ENCODE results near the gene HLCS.
"Not testable (repeated sequence)": the region's sequence is repeated elsewhere in the genome, so short reads cannot be mapped to it uniquely, and the experiment has no call there.

HLCS gene

DNA sequence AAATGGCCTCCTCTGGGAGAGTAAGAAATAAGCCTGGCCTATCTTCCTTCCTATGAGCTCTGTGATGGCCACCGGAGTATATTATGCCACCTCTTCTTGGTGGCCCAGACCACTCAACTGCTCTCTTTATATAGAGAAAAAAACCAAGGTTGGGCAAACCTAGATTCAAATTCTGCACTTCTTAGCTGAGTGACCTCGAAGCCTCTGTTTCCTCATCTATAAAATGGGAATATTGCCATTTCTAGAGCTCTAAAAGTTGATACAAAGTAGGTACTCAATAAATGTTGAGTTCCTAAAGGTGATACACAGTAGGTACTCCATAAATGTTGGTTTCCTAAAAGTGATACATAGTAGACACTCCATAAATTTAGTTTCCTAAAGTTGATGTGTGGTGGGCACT, 120.7 kb downstream of the HLCS start:
- no peak for DNase-seq

DNA sequence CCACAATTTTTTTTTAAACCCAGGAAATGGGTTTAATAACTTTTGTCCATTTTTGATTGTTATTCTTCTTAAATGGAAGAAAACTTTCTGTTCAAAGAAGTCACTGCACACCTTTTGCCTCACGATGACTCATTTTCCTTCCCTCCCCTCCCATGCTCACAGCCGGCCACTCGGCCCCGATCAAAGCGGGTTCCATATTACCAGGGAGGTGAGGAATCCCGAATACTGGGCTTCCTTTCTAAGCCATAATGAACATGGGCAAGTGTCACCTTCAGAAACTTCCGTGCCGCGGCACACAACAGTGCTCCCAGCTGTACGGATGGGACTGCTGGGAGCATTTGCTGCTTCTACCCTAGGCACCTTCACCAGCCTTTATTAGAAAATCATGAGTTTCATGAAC, 121.4 kb downstream of the HLCS start:
- DNase-seq, result no peak

DNA sequence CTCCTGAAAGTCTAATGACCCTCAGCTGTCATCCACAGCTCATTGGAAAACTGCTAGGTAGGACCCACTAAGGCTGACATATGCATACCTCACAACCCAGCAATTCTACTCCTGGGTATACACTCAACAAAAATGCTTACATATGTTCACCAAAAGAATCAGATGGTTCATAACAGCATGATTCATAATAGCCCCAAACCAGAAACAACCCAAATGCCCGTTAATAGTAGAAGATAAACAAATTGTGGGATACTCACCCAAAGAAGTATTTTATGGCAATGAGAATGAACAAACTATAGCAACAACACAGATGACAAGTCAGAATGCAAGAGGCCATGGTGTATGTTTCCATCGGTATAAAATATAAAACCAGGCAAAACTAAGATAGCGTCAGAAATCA, 124.6 kb downstream of the HLCS start:
- no peak for DNase-seq

DNA sequence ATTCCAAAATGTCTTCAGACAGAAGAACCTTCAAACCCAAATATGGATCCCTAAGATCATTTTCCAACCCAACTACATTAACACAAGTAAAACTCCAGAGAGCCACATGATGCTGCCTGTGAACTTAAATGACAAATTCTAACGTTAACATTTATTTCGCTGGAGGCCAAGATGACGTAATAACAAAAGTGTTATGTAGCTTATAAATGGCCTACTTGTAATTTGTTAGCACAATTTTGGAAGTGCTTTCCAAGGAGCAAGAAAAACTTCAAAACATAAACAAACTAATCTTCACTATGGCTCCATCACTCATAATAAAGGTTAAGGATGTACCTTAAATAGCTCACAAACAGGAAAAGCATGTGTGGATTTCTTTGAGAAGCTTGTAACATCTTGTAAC, 126.7 kb downstream of the HLCS start:
- no peak for DNase-seq

DNA sequence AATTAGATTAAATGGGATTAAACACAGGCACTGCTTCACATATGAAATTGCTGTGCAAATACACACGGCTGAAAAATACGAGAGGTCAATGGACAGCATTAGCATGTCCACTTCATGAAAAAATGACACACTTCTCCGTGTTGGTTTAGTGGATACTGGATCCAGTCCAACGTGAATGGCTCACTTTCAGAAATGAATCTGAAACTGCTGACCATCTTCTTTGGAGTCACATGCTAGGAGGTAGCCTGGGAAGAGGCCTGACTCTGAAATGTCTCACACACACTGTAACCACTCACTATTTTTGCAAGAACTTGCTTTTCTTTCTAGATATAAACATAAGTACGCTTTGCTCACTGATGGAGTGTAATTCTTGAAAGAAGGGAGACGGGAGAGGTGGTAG, 127.3 kb downstream of the HLCS start:
- DNase-seq, result no peak

DNA sequence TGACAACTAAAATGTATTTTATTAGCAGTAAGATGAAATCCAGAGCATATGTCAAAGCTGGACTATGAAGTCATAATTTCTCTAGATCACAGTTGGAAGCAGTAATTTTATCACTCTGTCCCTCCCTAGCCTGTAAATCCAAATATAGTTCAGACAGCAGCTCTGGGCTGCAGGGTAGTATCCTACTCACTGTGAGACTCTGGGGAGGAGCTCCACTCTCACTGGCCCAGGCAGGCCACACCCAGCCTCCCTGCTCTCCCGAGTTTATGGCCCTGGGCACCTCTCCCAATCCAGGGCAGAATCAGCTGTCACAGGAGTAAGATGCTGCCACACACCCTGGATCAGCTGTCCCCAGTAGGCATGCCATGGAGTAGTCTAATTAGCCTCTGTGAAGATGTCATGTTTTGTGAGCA, 131.1 kb downstream of the HLCS start:
- DNase-seq, result no peak

DNA sequence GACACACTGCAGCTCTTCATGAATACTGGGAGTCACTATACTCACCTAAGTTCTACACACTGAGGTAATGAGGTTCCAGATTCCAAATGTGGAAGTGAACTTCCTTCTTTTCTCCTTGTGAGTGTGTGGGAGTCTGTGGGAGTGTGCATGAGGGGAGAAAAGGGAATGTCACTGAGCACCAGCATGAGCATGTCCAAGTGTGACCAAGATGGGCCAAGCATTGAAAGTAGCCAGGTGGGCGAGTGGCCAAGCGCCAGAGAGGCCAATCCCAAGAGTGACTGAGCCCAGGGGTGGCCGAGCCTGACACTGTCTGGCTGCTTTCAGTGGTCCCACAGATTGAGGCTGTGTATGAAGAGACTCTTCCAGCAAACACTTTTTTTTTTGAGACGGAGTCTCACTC, 132.3 kb downstream of the HLCS start:
- no peak for DNase-seq

DNA sequence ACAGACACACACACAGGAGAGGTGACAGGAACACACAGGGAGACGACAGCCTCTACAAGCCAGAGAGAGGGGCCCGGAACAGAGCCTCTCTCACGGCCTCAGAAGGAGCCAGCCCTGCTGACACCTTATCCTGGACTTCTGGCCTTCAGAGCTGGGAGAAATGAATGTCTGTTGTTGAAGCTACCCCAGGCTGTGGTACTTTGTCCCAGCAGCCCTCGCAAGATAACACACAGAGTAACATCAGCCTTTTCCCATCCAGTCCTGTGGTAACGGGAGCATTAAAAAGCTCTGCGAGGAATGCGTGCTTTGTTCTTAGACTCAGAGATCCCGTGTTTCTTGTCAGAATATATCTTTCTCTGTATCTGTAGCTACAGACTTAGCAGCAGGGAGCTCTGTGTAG, 136.4 kb downstream of the HLCS start:
- no peak for DNase-seq

DNA sequence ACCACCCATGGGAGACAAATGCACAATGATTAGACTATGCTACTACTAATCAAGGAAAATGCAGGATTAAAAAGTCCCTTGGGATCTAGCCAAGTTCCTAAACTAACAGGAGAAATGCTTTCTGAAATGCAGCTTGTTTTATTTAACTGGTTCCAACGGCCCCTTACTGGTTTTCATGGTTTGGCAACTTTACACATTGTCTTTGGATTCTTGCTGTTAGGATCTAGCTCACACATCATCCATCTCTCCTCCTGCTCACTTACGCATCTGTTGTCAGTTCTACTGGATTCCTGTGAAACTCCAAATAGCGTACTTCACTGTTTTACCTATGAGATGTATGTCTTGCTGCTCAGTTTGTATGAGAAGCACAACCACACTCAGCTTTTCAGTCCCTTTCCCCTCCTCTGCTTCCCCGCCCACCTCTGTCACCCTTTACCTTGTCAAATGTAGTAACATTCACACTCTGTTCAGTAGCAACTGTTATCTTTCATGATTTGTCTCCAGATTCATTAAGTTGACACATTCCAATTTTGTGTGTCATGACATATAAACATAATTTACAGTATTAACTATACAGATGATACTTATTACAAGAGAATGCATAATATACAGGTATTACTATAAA, 137.5 kb downstream of the HLCS start:
- no peak for DNase-seq

DNA sequence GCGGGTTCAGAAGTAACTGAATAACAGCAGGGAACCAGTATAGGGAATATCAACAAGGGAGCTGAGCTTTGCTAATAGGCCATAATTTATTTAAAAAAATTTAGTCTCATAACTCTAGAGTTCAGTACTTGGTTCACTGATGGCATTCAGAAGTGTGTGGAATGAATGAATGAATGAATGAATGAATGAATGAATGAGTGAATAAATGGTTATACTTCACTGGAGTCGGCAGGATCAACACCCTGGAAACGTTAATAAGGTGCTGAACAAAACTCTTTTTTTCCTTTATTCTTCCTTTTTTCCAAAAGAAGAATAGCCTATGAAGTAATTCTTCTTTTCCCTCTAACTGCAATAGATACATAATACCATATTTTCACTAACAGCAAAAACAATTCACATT, 138.3 kb downstream of the HLCS start:
- DNase-seq, result no peak

DNA sequence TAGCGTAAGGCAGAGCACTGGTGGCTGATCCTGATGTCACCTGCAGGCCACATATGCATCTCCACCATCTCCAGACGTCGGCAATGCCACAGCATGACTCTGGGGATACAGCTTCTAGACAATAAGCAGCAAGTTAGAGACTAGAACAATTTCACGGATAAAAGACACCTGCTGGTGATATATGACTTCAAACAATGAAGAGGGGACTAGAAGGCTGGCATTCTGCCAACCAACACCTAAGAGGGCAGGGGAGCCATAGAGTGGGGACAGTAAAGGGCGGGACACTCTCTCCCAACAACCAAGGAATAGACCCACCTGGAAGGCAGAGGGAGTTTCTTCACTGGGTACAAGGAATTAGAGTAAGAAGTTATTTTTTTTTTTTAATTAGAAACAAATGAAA, 140.8 kb downstream of the HLCS start:
- no peak for DNase-seq

DNA sequence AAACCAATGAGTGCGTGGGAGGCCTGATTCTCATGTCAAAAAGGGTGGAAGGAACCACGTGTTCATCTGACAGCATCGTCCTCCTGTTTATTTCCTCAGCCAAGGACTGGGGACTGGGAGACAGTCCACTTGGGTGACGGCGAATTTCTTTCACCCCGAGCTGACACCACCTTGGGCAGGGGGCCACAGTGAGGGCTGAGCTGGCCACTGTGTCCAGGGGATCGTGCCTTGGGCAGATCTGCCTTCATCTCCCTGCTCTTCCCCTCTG, 145.5 kb downstream of the HLCS start:
- DNase-seq, result no peak

DNA sequence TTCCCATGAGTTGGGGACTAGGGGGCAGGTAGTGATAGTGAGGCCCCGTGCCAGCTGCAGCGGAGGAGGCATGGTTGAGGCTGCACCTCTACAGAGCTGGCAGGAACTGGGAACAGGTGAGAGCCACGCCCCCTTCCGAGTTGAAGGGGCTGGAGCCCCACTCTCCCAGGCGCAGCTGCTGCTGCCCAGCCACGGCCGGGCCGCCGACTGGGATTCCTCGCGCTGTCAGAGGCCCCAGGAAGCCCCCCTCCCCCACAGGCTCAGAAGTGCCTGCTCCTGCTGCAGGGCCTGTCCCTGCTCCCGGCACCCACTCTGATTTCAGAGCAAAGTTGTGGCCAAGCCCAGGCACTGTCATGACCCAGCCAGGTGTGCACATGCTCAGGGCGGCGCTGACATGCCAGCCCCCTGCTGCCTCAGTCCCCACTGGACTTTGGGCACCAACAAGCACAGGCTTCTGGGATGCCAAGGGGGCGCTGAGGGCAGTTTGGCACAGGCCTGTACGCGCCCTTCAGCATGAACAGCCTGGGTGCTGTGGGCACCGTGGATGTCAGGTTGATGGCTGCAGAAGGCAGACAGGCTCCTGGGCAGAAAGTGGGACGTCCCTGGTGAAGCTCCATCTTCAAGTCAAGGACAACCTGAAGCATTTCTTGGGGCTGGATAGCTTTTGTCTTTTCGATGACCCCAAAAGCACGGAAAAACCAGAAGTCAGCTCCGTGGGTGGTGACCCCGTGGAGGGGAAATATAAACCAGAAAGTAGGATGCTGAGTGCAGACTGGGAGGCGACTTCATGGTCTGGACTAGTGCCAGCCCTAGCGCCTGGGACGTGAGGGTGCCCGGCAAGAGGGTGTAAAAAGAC, 146.1 kb downstream of the HLCS start:
- DNase-seq, result no peak

DNA sequence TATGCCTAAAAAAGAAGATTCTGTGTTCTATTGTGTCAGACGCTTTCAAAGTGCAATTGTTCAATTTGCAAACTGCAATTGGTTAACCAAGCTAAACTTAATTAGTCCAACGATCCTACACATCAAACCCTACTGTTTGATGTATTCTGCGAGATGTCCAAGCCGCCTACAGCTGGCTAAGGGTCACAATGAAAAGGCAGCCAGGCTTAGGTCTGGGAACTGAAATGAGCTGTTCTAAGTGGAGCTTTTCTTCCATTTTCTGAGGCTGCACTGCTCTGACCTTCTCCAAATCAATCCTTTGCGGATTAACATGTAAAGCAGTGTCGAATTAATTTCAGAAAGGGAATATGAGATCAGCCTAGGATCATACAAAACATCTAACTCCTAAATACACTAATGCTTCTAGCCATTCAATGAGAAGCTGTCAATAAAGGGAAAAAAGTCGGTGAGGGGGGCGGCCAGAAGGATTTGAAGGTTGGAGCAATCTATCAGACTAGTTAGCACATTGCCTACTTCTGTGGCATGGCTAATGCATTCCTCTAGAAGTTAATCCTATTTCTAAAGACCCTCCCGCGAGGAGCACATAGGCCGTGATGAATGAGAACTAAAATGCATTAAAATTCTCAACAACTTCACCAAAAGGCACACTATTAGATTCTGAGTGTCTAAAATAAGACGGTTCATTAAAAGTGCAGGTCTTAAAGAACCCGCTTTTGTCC, 148.6 kb downstream of the HLCS start:
- no peak for DNase-seq

DNA sequence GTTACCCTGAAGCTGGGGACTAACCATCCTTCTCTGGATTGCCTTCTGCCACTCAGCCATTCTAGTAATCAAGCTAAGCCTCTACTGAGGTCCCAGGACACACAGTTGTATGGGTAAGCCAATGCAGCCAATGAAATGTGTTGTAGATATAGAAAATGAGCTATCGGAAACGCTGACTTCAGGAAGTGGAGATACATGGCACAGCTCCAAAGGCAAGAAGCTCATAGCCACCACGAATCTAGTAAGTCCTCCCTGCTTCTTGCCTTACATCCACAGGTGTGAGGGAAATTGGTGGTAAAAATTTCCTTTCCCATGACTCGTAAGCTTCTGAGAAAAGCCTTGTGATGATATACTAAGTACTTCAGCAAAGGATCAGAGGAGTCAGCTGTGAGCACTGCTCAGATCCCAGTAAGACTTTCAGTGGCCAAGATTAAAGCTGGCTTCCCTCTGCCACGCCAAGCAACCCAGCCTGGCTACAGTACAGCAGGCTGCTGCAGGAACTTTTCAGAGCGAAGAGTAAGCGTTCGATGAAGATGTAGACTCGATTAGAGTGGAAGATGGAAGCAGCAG, 149.8 kb downstream of the HLCS start:
- no peak for DNase-seq

DNA sequence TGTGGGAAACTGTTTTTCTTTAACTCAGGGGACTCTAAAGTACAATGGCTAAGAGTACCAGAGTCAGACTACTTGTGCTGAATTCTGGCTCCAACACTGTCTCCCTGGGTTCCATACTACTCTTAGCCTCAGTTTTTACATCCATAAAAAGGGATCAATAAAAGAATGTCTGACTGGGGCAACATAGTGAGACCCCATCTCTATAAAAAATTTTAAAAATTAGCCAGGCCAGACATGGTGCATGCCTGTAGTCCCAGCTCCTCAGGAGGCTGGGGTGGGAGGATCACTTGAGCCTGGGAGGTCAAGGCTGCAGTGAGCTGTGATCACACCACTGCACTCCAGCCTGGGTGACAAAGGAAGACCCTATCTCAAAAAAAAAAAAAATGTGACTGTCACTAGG, 150.4 kb downstream of the HLCS start:
- not testable (repeated sequence) for DNase-seq

DNA sequence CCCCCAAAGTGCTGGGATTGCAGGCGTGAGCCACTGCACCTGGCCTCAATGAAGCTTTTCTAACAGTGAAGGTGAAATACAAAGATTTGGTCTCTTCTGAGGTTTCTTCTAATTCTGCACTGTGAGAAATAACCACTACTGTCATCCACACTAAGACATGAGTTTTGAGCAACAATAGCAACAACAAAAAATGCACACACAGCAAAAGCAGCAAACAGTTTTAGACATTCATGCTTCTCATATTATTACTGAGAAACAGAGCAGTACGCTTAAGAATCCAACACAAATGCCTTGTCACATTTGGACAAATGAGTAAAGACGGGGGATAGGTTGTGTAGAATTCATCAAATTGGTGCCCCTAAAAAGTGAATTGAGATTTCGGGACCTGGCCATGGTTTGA, 151.2 kb downstream of the HLCS start:
- DNase-seq, result no peak

DNA sequence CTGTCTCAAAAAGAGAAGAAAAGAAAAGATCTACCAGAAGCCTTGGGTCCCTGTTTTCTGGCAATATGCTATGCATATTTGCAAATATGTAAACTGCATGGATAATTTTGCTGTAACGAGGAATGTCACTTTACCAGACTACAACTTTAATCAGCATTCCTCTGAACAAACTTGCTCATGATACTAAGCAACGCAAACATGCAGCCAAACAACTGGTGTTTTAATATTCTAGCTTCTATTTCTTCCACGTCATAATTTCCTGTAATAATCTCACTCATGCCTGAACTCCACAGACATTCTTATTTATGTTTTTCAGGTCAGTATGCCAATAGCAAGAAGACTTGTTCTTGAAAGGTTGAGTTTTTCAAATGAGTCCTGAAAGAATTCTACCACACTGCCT, 153.4 kb downstream of the HLCS start:
- DNase-seq, result no peak

DNA sequence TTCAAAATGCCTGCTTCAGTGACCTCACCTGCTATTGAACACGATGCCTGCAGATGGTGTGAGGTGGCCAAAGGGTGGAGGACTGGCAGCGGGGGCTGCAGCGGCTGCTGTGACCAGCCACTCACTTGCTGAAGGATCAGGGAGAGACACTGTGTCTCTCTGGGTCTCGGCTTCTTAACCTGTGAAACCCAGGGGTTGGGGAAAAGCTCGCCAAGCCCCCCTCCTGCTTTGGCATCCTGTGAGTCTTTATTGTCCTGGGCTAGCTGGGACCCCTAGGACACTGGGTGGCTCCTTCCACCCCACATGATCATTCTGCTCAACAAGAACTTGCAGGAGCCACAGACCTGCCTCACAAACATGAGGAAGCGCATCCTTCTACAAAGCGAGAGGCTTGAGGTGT, 154.7 kb downstream of the HLCS start:
- no peak for DNase-seq

DNA sequence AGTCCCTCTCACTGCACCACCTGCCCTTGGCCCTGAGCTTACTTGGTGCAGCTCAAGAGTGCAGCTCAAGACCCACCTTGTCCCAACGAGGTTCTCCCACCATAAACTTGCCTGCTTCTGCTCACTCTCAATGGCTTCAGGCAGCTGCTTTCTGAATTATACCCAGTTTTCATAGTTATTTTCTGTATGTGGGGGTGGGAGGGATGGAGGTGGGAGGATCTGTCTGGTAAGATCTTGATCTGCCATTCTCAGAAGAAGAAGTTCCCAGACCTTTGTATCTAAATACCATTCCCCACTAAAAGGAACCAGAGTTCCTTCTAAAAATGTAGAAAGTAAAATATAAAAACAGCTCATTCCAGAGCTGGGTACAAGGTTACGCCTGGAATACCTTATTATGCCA, 156.0 kb downstream of the HLCS start:
- no peak for DNase-seq

DNA sequence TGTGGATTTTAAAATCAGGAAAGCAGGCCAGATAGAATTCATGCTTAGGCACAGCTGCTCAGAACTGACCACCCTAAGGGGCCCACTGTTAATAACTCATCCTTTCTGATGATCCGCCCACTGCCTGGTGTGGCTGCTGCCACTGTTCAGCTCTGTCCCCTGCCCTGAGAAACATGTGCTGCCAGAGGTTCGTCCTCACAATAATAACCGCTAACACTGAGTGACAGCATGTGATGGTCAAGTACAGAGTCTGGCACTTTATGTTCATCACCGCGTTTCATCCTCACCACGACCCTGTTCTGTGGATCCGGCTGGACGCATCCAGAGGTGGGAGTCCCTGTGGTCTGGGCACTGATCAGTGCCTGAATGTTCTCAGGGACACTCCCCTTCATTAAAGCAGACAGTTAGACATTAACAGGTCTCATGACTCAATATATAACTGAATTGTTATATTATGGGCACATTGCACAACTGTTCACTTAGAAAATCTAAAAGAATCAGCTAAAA, 159.0 kb downstream of the HLCS start:
- DNase-seq, result no peak

DNA sequence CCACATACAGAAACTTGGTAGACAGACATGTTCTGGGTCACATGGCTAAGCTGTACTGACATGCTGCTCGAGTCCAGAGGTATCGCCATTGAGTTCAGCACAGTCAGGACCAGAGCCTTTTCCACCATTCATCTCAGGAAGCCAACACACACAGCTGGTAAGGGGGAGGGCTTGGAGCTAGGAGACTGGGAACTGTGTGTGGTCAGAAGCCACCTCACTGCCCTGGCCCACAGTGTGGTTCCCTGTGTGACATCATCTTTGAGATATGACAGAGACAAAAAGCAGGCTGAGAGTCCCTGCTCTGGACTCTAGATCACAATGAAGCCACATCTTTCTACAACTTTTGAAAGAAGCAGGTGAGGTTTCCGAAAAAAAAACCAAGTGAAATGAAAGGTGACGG, 160.4 kb downstream of the HLCS start:
- DNase-seq, result no peak

DNA sequence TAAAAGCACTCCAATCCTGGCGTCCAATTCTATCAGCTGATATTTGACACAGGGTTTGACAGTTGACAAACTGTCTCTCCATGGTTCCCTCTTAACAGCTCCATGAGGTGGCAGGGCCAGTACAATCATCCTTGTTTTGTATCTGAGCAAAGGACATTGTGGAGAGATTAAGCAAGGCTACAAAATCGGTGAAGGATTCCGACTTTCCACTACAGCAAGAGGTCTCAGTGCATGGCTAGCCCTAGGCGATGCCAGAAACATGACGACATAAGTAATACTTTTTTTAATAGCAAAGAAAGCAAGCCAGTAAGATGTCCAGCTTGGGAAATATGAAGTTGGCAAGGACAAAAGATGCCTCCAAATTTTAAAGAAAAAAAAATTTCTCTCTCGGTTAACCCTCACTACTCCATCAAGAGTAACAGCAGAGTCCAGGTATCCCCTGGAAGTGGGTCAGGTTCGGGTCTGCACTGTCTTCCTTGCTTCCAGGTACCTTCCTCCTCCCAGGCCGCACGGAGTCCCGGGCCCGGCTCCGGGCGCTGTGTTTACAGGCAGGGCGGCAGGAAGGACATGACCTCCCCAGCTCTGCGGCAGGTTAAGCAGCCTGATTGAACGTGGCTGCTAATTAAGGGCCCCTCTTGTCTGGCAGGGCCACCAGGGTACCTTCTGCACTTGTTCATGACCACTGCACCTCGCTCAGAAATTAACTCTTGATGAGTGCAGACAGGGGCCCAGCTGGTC, 161.4 kb downstream of the HLCS start:
- DNase-seq, result no peak
